Measurements from ENCODE around the gene TNFRSF6B. TPM values are rescaled to one million over a fixed set of nuclear protein-coding genes. Genes with fewer than 3 reads are reported as not detected.

Gene TNFRSF6B
- total and polyA plus RNA-seq, 2 donors (not counting 1 experiment from before 2014, with no cell fraction given): 3.8 to 35.2 TPM

DNA sequence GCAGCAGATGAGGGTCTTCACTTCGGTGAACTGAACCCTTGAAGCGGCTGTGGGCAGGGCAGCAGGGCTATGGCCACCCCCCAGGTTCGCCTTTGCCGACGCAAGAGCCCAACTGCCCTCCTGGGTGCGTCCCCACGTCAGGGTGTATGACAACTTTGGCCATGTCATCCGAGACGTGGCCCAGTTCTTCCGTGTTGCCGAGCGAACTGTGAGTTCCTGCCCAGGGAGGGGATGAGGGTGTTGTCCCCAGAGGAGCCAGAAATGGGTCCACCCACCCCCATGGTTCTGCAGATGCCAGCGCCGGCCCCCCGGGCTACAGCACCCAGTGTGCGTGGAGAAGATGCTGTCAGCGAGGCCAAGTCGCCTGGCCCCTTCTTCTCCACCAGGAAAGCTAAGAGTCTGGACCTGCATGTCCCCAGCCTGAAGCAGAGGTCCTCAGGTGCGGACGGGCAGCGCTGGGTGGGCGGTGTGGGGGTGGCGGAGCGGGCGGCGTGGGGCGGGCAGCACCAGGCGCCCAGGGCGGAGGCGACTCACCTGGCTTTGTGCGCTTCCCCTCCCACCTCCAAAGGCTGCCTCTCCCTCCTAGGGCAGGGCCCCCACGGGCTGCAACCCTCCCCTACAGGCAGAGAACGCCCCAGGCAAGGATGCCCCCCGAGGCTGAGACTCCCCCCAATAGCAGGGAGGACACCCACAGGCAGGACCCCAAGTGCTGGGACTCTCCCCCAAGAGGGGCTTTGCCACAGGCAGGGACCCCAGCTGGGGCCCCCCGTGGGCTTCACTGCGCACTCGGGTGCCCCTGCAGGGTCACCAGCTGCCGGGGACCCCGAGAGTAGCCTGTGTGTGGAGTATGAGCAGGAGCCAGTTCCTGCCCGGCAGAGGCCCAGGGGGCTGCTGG, 6.2 kb upstream of the TNFRSF6B start:
- H4K20me1 ChIP-seq (ENCODE audit: control insufficient read depth, extremely low read depth, insufficient read depth, low read length): no peaks in the 10 kb centered on the region
- peaks cover 29% of the 10 kb centered on the region for H3K36me3 ChIP-seq (ENCODE audit: control insufficient read depth, insufficient read depth, low read length)
- H3K9ac ChIP-seq (ENCODE audit: insufficient read depth, low read length): no peak overlapping the region
- no peak overlapping the region for H3K4me2 ChIP-seq (ENCODE audit: extremely low read depth, insufficient read depth, low read length)
- H3K79me2 ChIP-seq (ENCODE audit: control insufficient read depth, insufficient read depth, low read length): peaks cover 2% of the 10 kb centered on the region
- H2AFZ ChIP-seq (ENCODE audit: low read length): no peak overlapping the region
- H3K27ac ChIP-seq (ENCODE audit: insufficient read depth, low read length): no peak overlapping the region
- no peak for DNase-seq (ENCODE audit: low read depth in 2 of 2)
- no peaks in the 10 kb centered on the region for H3K9me3 ChIP-seq (ENCODE audit: control insufficient read depth, insufficient read depth, low read depth, low read length)
- H3K27me3 ChIP-seq (ENCODE audit: control insufficient read depth, insufficient read depth, low read length): no peaks in the 10 kb centered on the region
- H3K4me3 ChIP-seq (replicated peaks in 1 of 4; ENCODE audit: control extremely low read depth in 1 of 4, insufficient read depth in 1 of 4, low read depth in 3 of 4, low read length in 4 of 4): no peak overlapping the region
- peaks cover 25% of the 10 kb centered on the region for H3K4me1 ChIP-seq (ENCODE audit: control insufficient read depth, extremely low read depth, insufficient read depth, low read length)
- no peak for TF ChIP-seq EZH2 (IDR thresholded peaks at IDR 0.05; ENCODE audit: low read length, missing control alignments)
- TF ChIP-seq, protein P1, sequence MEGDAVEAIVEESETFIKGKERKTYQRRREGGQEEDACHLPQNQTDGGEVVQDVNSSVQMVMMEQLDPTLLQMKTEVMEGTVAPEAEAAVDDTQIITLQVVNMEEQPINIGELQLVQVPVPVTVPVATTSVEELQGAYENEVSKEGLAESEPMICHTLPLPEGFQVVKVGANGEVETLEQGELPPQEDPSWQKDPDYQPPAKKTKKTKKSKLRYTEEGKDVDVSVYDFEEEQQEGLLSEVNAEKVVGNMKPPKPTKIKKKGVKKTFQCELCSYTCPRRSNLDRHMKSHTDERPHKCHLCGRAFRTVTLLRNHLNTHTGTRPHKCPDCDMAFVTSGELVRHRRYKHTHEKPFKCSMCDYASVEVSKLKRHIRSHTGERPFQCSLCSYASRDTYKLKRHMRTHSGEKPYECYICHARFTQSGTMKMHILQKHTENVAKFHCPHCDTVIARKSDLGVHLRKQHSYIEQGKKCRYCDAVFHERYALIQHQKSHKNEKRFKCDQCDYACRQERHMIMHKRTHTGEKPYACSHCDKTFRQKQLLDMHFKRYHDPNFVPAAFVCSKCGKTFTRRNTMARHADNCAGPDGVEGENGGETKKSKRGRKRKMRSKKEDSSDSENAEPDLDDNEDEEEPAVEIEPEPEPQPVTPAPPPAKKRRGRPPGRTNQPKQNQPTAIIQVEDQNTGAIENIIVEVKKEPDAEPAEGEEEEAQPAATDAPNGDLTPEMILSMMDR (conservative IDR thresholded peaks at IDR 0.05 in 1 of 2, IDR thresholded peaks at IDR 0.05 in 1 of 2; ENCODE audit: low read depth in 1 of 2, low read length in 2 of 2): no peak

DNA sequence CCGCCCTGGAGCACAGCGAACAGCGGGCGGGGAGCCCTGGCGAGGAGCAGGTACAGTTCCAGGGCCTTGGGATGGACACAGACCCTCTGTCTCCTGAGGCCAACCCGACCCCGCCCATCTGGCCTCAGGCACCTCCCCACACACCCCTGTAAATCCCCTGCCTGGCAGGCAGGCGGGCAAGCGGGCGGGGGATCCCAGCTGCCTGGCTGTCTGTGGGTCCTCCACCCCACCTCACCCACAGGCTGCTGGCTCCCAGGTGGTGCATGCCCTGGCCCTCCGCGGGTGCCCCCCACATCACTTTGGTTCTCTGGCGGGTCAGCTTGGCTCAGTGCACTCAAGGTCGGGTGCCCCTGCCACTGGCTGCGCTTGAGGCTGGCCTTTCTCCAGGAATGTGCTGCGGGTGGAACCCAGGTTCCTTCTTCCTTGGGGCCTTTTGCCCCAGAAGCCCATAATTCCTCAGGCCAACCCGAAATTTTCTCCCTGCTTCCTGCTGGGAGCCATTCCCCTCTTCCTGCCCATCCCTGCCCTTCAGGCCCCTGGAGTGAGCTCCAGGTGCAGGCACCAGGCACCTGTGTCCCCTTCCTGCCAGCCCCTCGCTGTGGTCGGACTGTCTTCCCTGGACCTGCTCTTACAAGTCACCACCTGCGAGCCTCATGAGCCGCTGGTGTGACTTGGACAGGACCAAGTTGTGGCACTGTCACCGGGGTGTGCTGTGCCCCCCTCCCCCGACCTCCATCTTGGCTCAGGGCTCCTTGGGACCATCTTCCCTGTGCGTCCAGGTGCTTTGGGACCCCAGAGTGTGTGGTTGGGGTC, 5.3 kb upstream of the TNFRSF6B start:
- Histone ChIP-seq H3K9ac (ENCODE audit: insufficient read depth, low read length) (no peak overlapping the region), H2AFZ (ENCODE audit: low read length) (no peak overlapping the region), H3K36me3 (ENCODE audit: control insufficient read depth, insufficient read depth, low read length) (peaks cover 29% of the 10 kb centered on the region), H3K79me2 (ENCODE audit: control insufficient read depth, insufficient read depth, low read length) (no peaks in the 10 kb centered on the region), H3K27me3 (ENCODE audit: control insufficient read depth, insufficient read depth, low read length) (no peaks in the 10 kb centered on the region), H3K9me3 (ENCODE audit: control insufficient read depth, insufficient read depth, low read depth, low read length) (no peaks in the 10 kb centered on the region), H3K4me1 (ENCODE audit: control insufficient read depth, extremely low read depth, insufficient read depth, low read length) (peaks cover 20% of the 10 kb centered on the region), H4K20me1 (ENCODE audit: control insufficient read depth, extremely low read depth, insufficient read depth, low read length) (no peaks in the 10 kb centered on the region), H3K27ac (ENCODE audit: insufficient read depth, low read length) (no peak overlapping the region), H3K4me3 (replicated peaks in 1 of 4; ENCODE audit: control extremely low read depth in 1 of 4, insufficient read depth in 1 of 4, low read depth in 3 of 4, low read length in 4 of 4) (no peak overlapping the region), H3K4me2 (ENCODE audit: extremely low read depth, insufficient read depth, low read length) (no peak overlapping the region)
- DNase-seq (ENCODE audit: low read depth in 2 of 2): no peak
- TF ChIP-seq, protein P1 (conservative IDR thresholded peaks at IDR 0.05 in 1 of 2, IDR thresholded peaks at IDR 0.05 in 1 of 2; ENCODE audit: low read depth in 1 of 2, low read length in 2 of 2): no peak
- TF ChIP-seq EZH2 (IDR thresholded peaks at IDR 0.05; ENCODE audit: low read length, missing control alignments): no peak

Measured in fibroblast of lung (primary cell).